Nephron (organoid): ENCODE results near the gene TEC.

ENCODE experiments used
- H3K27ac Mint-ChIP-seq, 3 experiments: 2 replicates each; pipeline ENCODE4 v1.8.0; 2020; ENCODE audit warnings: mixed read lengths in 3 of 3, mild to moderate bottlenecking in 2 of 3, moderate library complexity in 1 of 3
- H3K27me3 Mint-ChIP-seq: 2 replicates; pipeline ENCODE4 v1.8.0; 2021; ENCODE audit warnings: low read depth, mild to moderate bottlenecking, moderate library complexity, mixed read lengths
- H3K36me3 Mint-ChIP-seq: 2 replicates; pipeline ENCODE4 v1.8.0; 2020; ENCODE audit warnings: low read depth, mixed read lengths
- H3K4me1 Mint-ChIP-seq: 2 replicates; pipeline ENCODE4 v1.8.0; 2020; ENCODE audit warnings: mixed read lengths
- H3K4me3 Mint-ChIP-seq, 3 experiments: 2 replicates each; pipeline ENCODE4 v1.8.0; 2020; ENCODE audit warnings: mild to moderate bottlenecking in 3 of 3, mixed read lengths in 3 of 3, moderate library complexity in 2 of 3
- H3K9me3 Mint-ChIP-seq: 2 replicates; pipeline ENCODE4 v1.8.0; 2020; ENCODE audit warnings: mixed read lengths
- CTCF ChIP-seq, 3 experiments: fragments of 200-600 bp; sonication (generic); IDR thresholded peaks; one replicate each; pipeline ENCODE4 v1.5.0; 2021; ENCODE audit warnings: antibody characterized with exemption in 3 of 3; ENCODE audit not compliant: unreplicated experiment in 3 of 3

Gene TEC

GRCh38 chr4:48254381-48255071 lies 15.1 kb downstream of the TEC start:
- Mint-ChIP-seq H3K27me3 (no peaks in the 10 kb centered on the region), H3K9me3 (no peaks in the 10 kb centered on the region), H3K4me1 (peaks cover 18% of the 10 kb centered on the region), H3K27ac (peak overlapping the region; percentile 26 to 73 (median 34)), H3K4me3 (no peak overlapping the region), H3K36me3 (no peaks in the 10 kb centered on the region)
- no peak for TF ChIP-seq CTCF (IDR thresholded peaks at IDR 0.05; ENCODE audit: unreplicated experiment in 3 of 3)

- H3K4me1 Mint-ChIP-seq: peaks cover 18% of the 10 kb centered on the region
- no peak overlapping the region for H3K27ac Mint-ChIP-seq
- no peaks in the 10 kb centered on the region for H3K27me3 Mint-ChIP-seq
- no peaks in the 10 kb centered on the region for H3K36me3 Mint-ChIP-seq
- no peaks in the 10 kb centered on the region for H3K9me3 Mint-ChIP-seq
- H3K4me3 Mint-ChIP-seq: no peak overlapping the region
- no peak for TF ChIP-seq CTCF (IDR thresholded peaks at IDR 0.05; ENCODE audit: unreplicated experiment in 3 of 3)
These were observed 17.3 kb downstream of the TEC start for GRCh38 chr4:48252313-48252712.

GRCh38 chr4:48250980-48251379 lies 18.7 kb downstream of the TEC start:
- Mint-ChIP-seq H3K9me3 (no peaks in the 10 kb centered on the region), H3K27ac (no peak overlapping the region)

GRCh38 chr4:48250343-48250742 lies 19.3 kb downstream of the TEC start:
- TF ChIP-seq CTCF (IDR thresholded peaks at IDR 0.05; ENCODE audit: unreplicated experiment in 3 of 3): no peak
- H3K27ac Mint-ChIP-seq: peak overlapping the region in 1 of 3 experiments; percentile 0
- no peaks in the 10 kb centered on the region for H3K27me3 Mint-ChIP-seq
- H3K4me1 Mint-ChIP-seq: peaks cover 18% of the 10 kb centered on the region
- no peak overlapping the region for H3K4me3 Mint-ChIP-seq
- H3K9me3 Mint-ChIP-seq: no peaks in the 10 kb centered on the region
- no peaks in the 10 kb centered on the region for H3K36me3 Mint-ChIP-seq

More at GRCh38 chr4:48250980-48251379, 18.7 kb downstream of the TEC start:
- TF ChIP-seq CTCF (IDR thresholded peaks at IDR 0.05; ENCODE audit: unreplicated experiment in 3 of 3): no peak
- Mint-ChIP-seq H3K4me1 (peaks cover 18% of the 10 kb centered on the region), H3K27me3 (no peaks in the 10 kb centered on the region), H3K4me3 (no peak overlapping the region), H3K36me3 (no peaks in the 10 kb centered on the region)

- H3K27ac Mint-ChIP-seq: no peak overlapping the region
- no peaks in the 10 kb centered on the region for H3K27me3 Mint-ChIP-seq
- peaks cover 13% of the 10 kb centered on the region for H3K4me1 Mint-ChIP-seq
- no peak for TF ChIP-seq CTCF (IDR thresholded peaks at IDR 0.05; ENCODE audit: unreplicated experiment in 3 of 3)
- no peak overlapping the region for H3K4me3 Mint-ChIP-seq
- no peaks in the 10 kb centered on the region for H3K36me3 Mint-ChIP-seq
- H3K9me3 Mint-ChIP-seq: no peaks in the 10 kb centered on the region
These were observed 20.3 kb downstream of the TEC start for GRCh38 chr4:48249378-48249777.

GRCh38 chr4:48248559-48248953 lies 21.1 kb downstream of the TEC start:
- H3K4me3 Mint-ChIP-seq: no peak overlapping the region
- H3K9me3 Mint-ChIP-seq: no peaks in the 10 kb centered on the region
- H3K27me3 Mint-ChIP-seq: no peaks in the 10 kb centered on the region
- H3K36me3 Mint-ChIP-seq: no peaks in the 10 kb centered on the region
- peaks cover 6% of the 10 kb centered on the region for H3K4me1 Mint-ChIP-seq
- TF ChIP-seq CTCF (IDR thresholded peaks at IDR 0.05; ENCODE audit: unreplicated experiment in 3 of 3): no peak
- H3K27ac Mint-ChIP-seq: peak overlapping the region in 1 of 3 experiments; percentile 59
